K562 (cell line): ENCODE measurements around the gene YPEL5. TPM values are rescaled to one million over a fixed set of nuclear protein-coding genes. Genes with fewer than 3 reads are reported as not detected.

Experiments used
- ATAC-seq: fragments of 200-7000 bp; cut with Tn5 transposase; 3 replicates; pipeline ENCODE4 v1.9.1; 2020; ENCODE audit warnings: moderate library complexity
- BruUV-seq: library from RNA; stranded (reverse); fragments of 400-500 nt; replicated peaks from 2 replicates; lab custom pipeline; 2021; lab: Mats Ljungman, UMichigan
- CTCF ChIA-PET: fragments of 300-600 bp; formaldehyde crosslinking; extraction: SDS; loops from one replicate; lab custom pipeline; 2021; ENCODE audit warnings: low intra/inter-chr PET ratio; lab: Yijun Ruan, JAX
- POLR2A ChIA-PET: fragments of 300-600, 350-650 bp; sonication (Branson Sonifier 250); formaldehyde crosslinking; extraction: SDS; loops from one replicate; lab custom pipeline; 2021; ENCODE audit warnings: antibody characterized with exemption, inconsistent platforms; lab: Yijun Ruan, JAX
- DNase-seq, 4 experiments: peaks; one replicate each; pipeline versions ENCODE4 v3.0.0 to v3.0.0-alpha.2; 2011 to 2018; ENCODE audit warnings: low spot score in 3 of 4, mixed read lengths in 3 of 4; ENCODE audit errors: extremely low read depth in 1 of 4
- FAIRE-seq: peaks from 2 replicates; lab custom pipeline; 2011; peaks lifted over from hg19 to GRCh38; lab: Jason Lieb, UNC
- H2AFZ ChIP-seq: 2 replicates; pipeline ENCODE4 v1.6.0; 2011; ENCODE audit warnings: low read depth, low read length, control low read depth, inconsistent platforms
- H3K27ac ChIP-seq: fragments of 200-600 bp; 3 replicates; pipeline ENCODE4 v1.8.0; 2011; ENCODE audit warnings: low read depth, mild to moderate bottlenecking, control low read depth, inconsistent platforms, low read length, moderate library complexity, mixed read lengths; ENCODE audit errors: extremely low read depth
- H3K27me3 ChIP-seq, 2 experiments: fragments of 300-600 bp in 1 of 2; 2 replicates in 1 of 2; 3 replicates in 1 of 2; pipeline versions ENCODE4 v1.6.0 to v1.8.0; 2011; ENCODE audit warnings: inconsistent platforms in 2 of 2, low read length in 2 of 2, mild to moderate bottlenecking in 1 of 2, mixed read lengths in 1 of 2, moderate library complexity in 1 of 2; ENCODE audit not compliant: control insufficient read depth in 2 of 2, insufficient read depth in 2 of 2
- H3K36me3 ChIP-seq: fragments of 300-600 bp; 3 replicates; pipeline ENCODE4 v1.8.0; 2011; ENCODE audit warnings: mild to moderate bottlenecking, low read length, inconsistent platforms; ENCODE audit not compliant: control insufficient read depth, insufficient read depth
- H3K4me1 ChIP-seq, 2 experiments: fragments of 200-600 bp in 1 of 2; replicated peaks in 1 of 2; 2 replicates in 1 of 2; 3 replicates in 1 of 2; pipeline versions ENCODE4 v1.5.1 to v1.8.0; 2011; ENCODE audit warnings: inconsistent platforms in 2 of 2, low read length in 2 of 2, mild to moderate bottlenecking in 1 of 2, mixed read lengths in 1 of 2, moderate library complexity in 1 of 2; ENCODE audit not compliant: control insufficient read depth in 2 of 2, insufficient read depth in 2 of 2
- H3K4me2 ChIP-seq: 2 replicates; pipeline ENCODE4 v1.6.1; 2011; ENCODE audit warnings: low read length, control low read depth, inconsistent platforms, mixed read lengths; ENCODE audit not compliant: insufficient read depth
- H3K4me3 ChIP-seq: fragments of 200-600 bp; sonication (generic), shearing (Covaris generic); 2 replicates; pipeline ENCODE4 v1.5.1; 2016; ENCODE audit warnings: control low read depth, inconsistent platforms
- H3K79me2 ChIP-seq: fragments of 200-600 bp; 3 replicates; pipeline ENCODE4 v1.8.0; 2011; ENCODE audit warnings: low read length, inconsistent platforms; ENCODE audit not compliant: control insufficient read depth, insufficient read depth
- H3K9ac ChIP-seq, 2 experiments: 2 replicates each; pipeline versions ENCODE4 v1.6.0 to v1.6.1; 2011; ENCODE audit warnings: low read depth in 2 of 2, low read length in 2 of 2, control low read depth in 1 of 2, inconsistent platforms in 1 of 2, mild to moderate bottlenecking in 1 of 2, mixed read lengths in 1 of 2; ENCODE audit not compliant: insufficient read depth in 1 of 2
- H3K9me1 ChIP-seq: one replicate; pipeline ENCODE4 v1.6.0; 2011; ENCODE audit warnings: inconsistent platforms, mild to moderate bottlenecking, low read length, moderate library complexity; ENCODE audit not compliant: control insufficient read depth, insufficient read depth
- H3K9me3 ChIP-seq: replicated peaks from 2 replicates; pipeline ENCODE4 v1.5.1; 2011; ENCODE audit warnings: low read depth, low read length, inconsistent platforms; ENCODE audit not compliant: control insufficient read depth, insufficient read depth
- H4K20me1 ChIP-seq: replicated peaks from 2 replicates; pipeline ENCODE4 v1.6.1; 2011; ENCODE audit warnings: low read length, inconsistent platforms, mixed read lengths; ENCODE audit not compliant: control insufficient read depth, insufficient read depth
- ARID2 ChIP-seq: fragments of 450-650 bp; IDR thresholded peaks from 2 replicates; pipeline ENCODE4 v1.6.1; 2017; ENCODE audit warnings: antibody characterized with exemption, mild to moderate bottlenecking
- ATF3 ChIP-seq, 2 experiments: fragments of 450-650 bp in 1 of 2; sonication (generic) in 1 of 2; formaldehyde crosslinking in 1 of 2; IDR thresholded peaks in 1 of 2; conservative IDR thresholded peaks in 1 of 2; 2 replicates each; pipeline versions ENCODE4 v1.6.1 to v1.8.1; 2016 to 2023; ENCODE audit warnings: mild to moderate bottlenecking in 2 of 2, moderate library complexity in 2 of 2, inconsistent platforms in 1 of 2, missing genetic modification reagents in 1 of 2
- CEBPB ChIP-seq: fragments of 450-650 bp; IDR thresholded peaks from 2 replicates; pipeline ENCODE4 v1.6.1; 2016; ENCODE audit warnings: missing genetic modification characterization, missing compliant biosample characterization
- CEBPG ChIP-seq, 3 experiments: fragments of 200-800 bp in 1 of 3; sonication (Bioruptor generic) in 1 of 3; sonication (generic) in 1 of 3; formaldehyde crosslinking in 1 of 3; IDR thresholded peaks in 2 of 3; conservative IDR thresholded peaks in 1 of 3; 2 replicates each; pipeline versions ENCODE4 v1.6.1 to v1.8.0; 2016 to 2022; ENCODE audit warnings: missing compliant biosample characterization in 2 of 3, missing genetic modification characterization in 2 of 3, mild to moderate bottlenecking in 1 of 3, missing genetic modification reagents in 1 of 3
- MITF ChIP-seq: IDR thresholded peaks from 2 replicates; pipeline ENCODE4 v1.6.1; 2014; ENCODE audit warnings: antibody characterized with exemption
- POLR2H ChIP-seq: IDR thresholded peaks from 2 replicates; pipeline ENCODE4 v1.6.1; 2016; ENCODE audit warnings: missing genetic modification characterization, low read depth, mild to moderate bottlenecking, control low read depth, missing compliant biosample characterization, moderate library complexity
- WGBS: fragments of 100-300 bp; shearing (Covaris generic); methylation state at CpG from one replicate; pipeline ENCODE4 v1.1.6; 2016; ENCODE audit warnings: low coverage, mixed read lengths; ENCODE audit not compliant: insufficient coverage; ENCODE audit errors: missing lambda C conversion rate; 5-methylcytosine and 5-hydroxymethylcytosine counted together
- in situ Hi-C: fragments of 300-500 bp; cut with MboI; formaldehyde crosslinking; loops from 4 replicates; pipeline ENCODE4 v1.15.0; 2018; ENCODE audit warnings: inconsistent platforms, mixed read lengths
- intact Hi-C: fragments of 100-400 bp; cut with micrococcal nuclease; formaldehyde crosslinking; loops from 2 replicates; pipeline ENCODE4 v1.14.2; 2022
- polyA plus RNA-seq, 8 experiments: library from polyadenylated mRNA; depleted of rRNA in 4 of 8; stranded (reverse) in 5 of 8; unstranded in 3 of 8; fragments of >200 nt; fragmentation: Nextera tagmentation in 2 of 8; fragmentation: Illumina TruSeq in 1 of 8; extraction: Ambion mirVana in 2 of 8; extraction: Trizol in 1 of 8; gene quantifications; 2 replicates each; pipeline versions ENCODE4 v1.2.1 to v1.2.3, GENCODE V29; 2011 to 2014; ENCODE audit warnings: inconsistent platforms in 1 of 8, missing spikeins in 1 of 8
- total RNA-seq, 7 experiments: library from RNA; depleted of rRNA in 6 of 7; stranded (reverse); fragments of >200 nt in 6 of 7; fragmentation: Illumina TruSeq in 2 of 7; extraction: Trizol in 2 of 7; gene quantifications; 2 replicates each; pipeline versions ENCODE4 v1.2.1 to v1.2.3, GENCODE V29; 2011 to 2021; ENCODE audit warnings: low replicate concordance in 1 of 7

Gene YPEL5
- total and polyA plus RNA-seq, 9 of the 15 experiments (the other 6 are each of a cell fraction or from before 2014, with no cell fraction given) = 5.4 to 34.4 (median 12.3) TPM

- 44% methylated on average over 4 of the region's 4 CpGs for WGBS
- POLR2A ChIA-PET = no interaction called here
- Histone ChIP-seq H2AFZ (no peak overlapping the region), H3K9me1 (no peaks in the 10 kb centered on the region), H4K20me1 (no peaks in the 10 kb centered on the region), H3K9ac (no peak overlapping the region), H3K36me3 (no peaks in the 10 kb centered on the region), H3K4me2 (no peak overlapping the region), H3K4me1 (peaks cover 6 to 10% of the 10 kb centered on the region in 2 experiments; a peak in 4 of 5 replicates), H3K27me3 (no peaks in the 10 kb centered on the region), H3K9me3 (no peaks in the 10 kb centered on the region)
- BruUV-seq = no TSS peak
- CTCF ChIA-PET = no interaction called here
- in situ Hi-C loops = no loop called here
- ATAC-seq = no peak
- FAIRE-seq = no peak
- no peak for DNase-seq
- TF ChIP-seq MITF = no peak
- TF ChIP-seq ATF3 (IDR thresholded peaks at IDR 0.05) = peak; percentile 52; the same call in 1 of the 2 replicates
- no peak for TF ChIP-seq ATF3 (CRISPR knock-in tag; conservative IDR thresholded peaks at IDR 0.05)
- TF ChIP-seq CEBPG (CRISPR knock-in tag; IDR thresholded peaks at IDR 0.05) = peak; percentile 30; the same call in 1 of the 2 replicates
- TF ChIP-seq CEBPG (tag; conservative IDR thresholded peaks at IDR 0.05 in 1 of 2, IDR thresholded peaks at IDR 0.05 in 1 of 2) = 0 out of 4 replicates have a peak, but pooled peaks of 1 of the 2 experiments have one; percentile 42
- TF ChIP-seq ARID2 = no peak
- TF ChIP-seq POLR2H = no peak
- TF ChIP-seq CEBPB (tag) = peak; percentile 69
- TF ChIP-seq, all 486 proteins: peak for 3
- Histone ChIP-seq H3K27ac (no peak overlapping the region), H3K79me2 (no peaks in the 10 kb centered on the region), H3K4me3 (no peak overlapping the region)
- intact Hi-C loops = no loop called here
Measured at GRCh38 chr2:30185178-30185577, 38.4 kb downstream of the YPEL5 start.
